Lower leg skin (tissue), 4 donors: ENCODE measurements around the gene GIPR. TPM values are rescaled to one million over a fixed set of nuclear protein-coding genes. Genes with fewer than 3 reads are reported as not detected.

Source experiments
- DNase-seq, 2 donors: peaks; one replicate each; pipeline ENCODE4 v3.0.0-alpha.2; 2019; ENCODE audit warnings: low spot score in 2 of 2
- H3K4me3 ChIP-seq: fragments of 200-600 bp; sonication (generic); 2 replicates; pipeline ENCODE4 v1.5.1; 2017; ENCODE audit warnings: mild to moderate bottlenecking, low read depth; ENCODE audit not compliant: poor library complexity, severe bottlenecking
- CTCF ChIP-seq, 3 donors: fragments of 450-650 bp; IDR thresholded peaks; one replicate each; pipeline ENCODE4 v1.5.1; 2016; ENCODE audit warnings: antibody characterized with exemption in 3 of 3, mild to moderate bottlenecking in 3 of 3, moderate library complexity in 2 of 3
- POLR2A ChIP-seq, 2 donors: fragments of 450-650 bp; IDR thresholded peaks; one replicate each; pipeline ENCODE4 v1.6.1; 2016 to 2017; ENCODE audit warnings: antibody characterized with exemption in 2 of 2, mild to moderate bottlenecking in 1 of 2, moderate library complexity in 1 of 2
- WGBS, 2 donors: methylation state at CpG; one replicate each; pipeline ENCODE4 v1.1.5; 2018; 5-methylcytosine and 5-hydroxymethylcytosine counted together
- intact Hi-C: fragments of 100-400 bp; cut with DNase I; formaldehyde crosslinking; loops from one replicate; pipeline ENCODE4 v1.15.0; 2023; ENCODE audit warnings: low total_unique reads
- total RNA-seq, 4 donors: library from RNA; depleted of rRNA; stranded (reverse); fragments of >200 nt; gene quantifications; one replicate each; pipeline ENCODE4 v1.1.0, GENCODE V29; 2016

Gene GIPR
- total RNA-seq, 4 donors from 2014 or later = 1.4 to 3.9 (median 2.0) TPM

GRCh38 chr19:45664575-45664974 lies 3.4 kb upstream of the GIPR start:
- 57 to 64% methylated on average over 7 of the region's 7 CpGs for WGBS, 2 donors
- no peak for DNase-seq
- intact Hi-C loops = no loop called here
- no peak overlapping the region for H3K4me3 ChIP-seq
- no peak for TF ChIP-seq CTCF (IDR thresholded peaks at IDR 0.05)
- TF ChIP-seq POLR2A (IDR thresholded peaks at IDR 0.05) = no peak

GRCh38 chr19:45668342-45668871 lies 386 bp downstream of the GIPR start:
- no peak for TF ChIP-seq POLR2A (IDR thresholded peaks at IDR 0.05)
- TF ChIP-seq CTCF (IDR thresholded peaks at IDR 0.05) = no peak
- 2% methylated on average over 19 of the region's 19 CpGs for WGBS, 2 donors
- H3K4me3 ChIP-seq = no peak overlapping the region
- intact Hi-C loops = no loop called here
- DNase-seq = no peak

GRCh38 chr19:45670670-45671453 lies 2.8 kb downstream of the GIPR start:
- intact Hi-C loops = no loop called here
- 14 to 17% methylated on average over 37 to 42 of the region's 42 CpGs for WGBS, 2 donors
- TF ChIP-seq POLR2A (IDR thresholded peaks at IDR 0.05) = no peak
- no peak for TF ChIP-seq CTCF (IDR thresholded peaks at IDR 0.05)
- DNase-seq = peak; percentile 64 to 93
- H3K4me3 ChIP-seq = no peak overlapping the region

GRCh38 chr19:45674946-45675345 lies 6.9 kb downstream of the GIPR start:
- no peak for TF ChIP-seq CTCF (IDR thresholded peaks at IDR 0.05)
- TF ChIP-seq POLR2A (IDR thresholded peaks at IDR 0.05) = no peak
- no peak for DNase-seq
- 62 to 68% methylated on average over 7 of the region's 7 CpGs for WGBS, 2 donors
- intact Hi-C loops = no loop called here
- no peak overlapping the region for H3K4me3 ChIP-seq

- 9 to 11% methylated on average over 16 to 25 of the region's 28 CpGs for WGBS, 2 donors
- DNase-seq = no peak
- no peak overlapping the region for H3K4me3 ChIP-seq
- TF ChIP-seq POLR2A (IDR thresholded peaks at IDR 0.05) (no peak), CTCF (IDR thresholded peaks at IDR 0.05) (no peak)
- intact Hi-C loops = no loop called here
Observed at GRCh38 chr19:45676851-45677263, 8.8 kb downstream of the GIPR start.
